OCI-LY1 (cell line): ENCODE data around the gene RAB38.

Experiments used
- H2AFZ ChIP-seq: fragments of 200-600 bp; sonication (generic), shearing (Covaris generic); 2 replicates; pipeline ENCODE4 v1.6.0; 2014; ENCODE audit warnings: antibody characterized with exemption, mild to moderate bottlenecking, low read length
- H3F3A ChIP-seq: fragments of 200-600 bp; sonication (generic), shearing (Covaris generic); 2 replicates; pipeline ENCODE4 v1.6.0; 2014; ENCODE audit warnings: mild to moderate bottlenecking, antibody characterized with exemption, low read length, moderate library complexity; ENCODE audit not compliant: insufficient read depth
- H3K27ac ChIP-seq: fragments of 200-600 bp; sonication (generic); 2 replicates; pipeline ENCODE4 v1.5.1; 2014; ENCODE audit warnings: low read length, mixed run types, mild to moderate bottlenecking, low read depth; ENCODE audit not compliant: poor library complexity, severe bottlenecking
- H3K27me3 ChIP-seq: fragments of 200-600 bp; sonication (generic); 2 replicates; pipeline ENCODE4 v1.6.0; 2014; ENCODE audit warnings: antibody characterized with exemption, mild to moderate bottlenecking, low read length, moderate library complexity; ENCODE audit not compliant: insufficient read depth
- H3K36me3 ChIP-seq: fragments of 200-600 bp; sonication (generic); 2 replicates; pipeline ENCODE4 v1.6.1; 2014; ENCODE audit warnings: mild to moderate bottlenecking, antibody characterized with exemption, low read length, moderate library complexity, mixed read lengths; ENCODE audit not compliant: insufficient read depth
- H3K4me1 ChIP-seq: fragments of 200-600 bp; sonication (generic); 2 replicates; pipeline ENCODE4 v1.5.1; 2014; ENCODE audit warnings: mild to moderate bottlenecking, low read length, moderate library complexity; ENCODE audit not compliant: insufficient read depth, severe bottlenecking
- H3K4me2 ChIP-seq: fragments of 200-600 bp; sonication (generic), shearing (Covaris generic); 2 replicates; pipeline ENCODE4 v1.6.1; 2014; ENCODE audit warnings: low read length
- H3K4me3 ChIP-seq: fragments of 200-600 bp; sonication (generic); 2 replicates; pipeline ENCODE4 v1.5.1; 2014; ENCODE audit warnings: low read length, low read depth, mild to moderate bottlenecking, mixed read lengths; ENCODE audit not compliant: poor library complexity, severe bottlenecking
- H3K79me2 ChIP-seq: fragments of 200-600 bp; shearing (Covaris generic); 2 replicates; pipeline ENCODE4 v1.6.1; 2016; ENCODE audit warnings: mixed run types, low read length, mixed read lengths; ENCODE audit not compliant: insufficient read depth
- H3K9ac ChIP-seq: fragments of 200-600 bp; sonication (generic), shearing (Covaris generic); 2 replicates; pipeline ENCODE4 v1.6.1; 2014; ENCODE audit warnings: mild to moderate bottlenecking, low read length, mixed read lengths
- H3K9me2 ChIP-seq: fragments of 200-600 bp; sonication (generic), shearing (Covaris generic); 2 replicates; pipeline ENCODE4 v1.6.1; 2014; ENCODE audit warnings: low read depth, mild to moderate bottlenecking, low read length, mixed read lengths
- H3K9me3 ChIP-seq: fragments of 200-600 bp; shearing (Covaris generic); 2 replicates; pipeline ENCODE4 v1.6.1; 2014; ENCODE audit warnings: low read length, mixed read lengths
- H4K20me1 ChIP-seq: fragments of 200-600 bp; sonication (generic), shearing (Covaris generic); 2 replicates; pipeline ENCODE4 v1.6.0; 2016; ENCODE audit warnings: mild to moderate bottlenecking, low read length; ENCODE audit not compliant: insufficient read depth
- EZH2 ChIP-seq: fragments of 200-600 bp; sonication (generic), shearing (Covaris generic); IDR thresholded peaks from 2 replicates; pipeline ENCODE4 v1.8.0; 2017; ENCODE audit warnings: borderline replicate concordance, mixed run types, mild to moderate bottlenecking, antibody characterized with exemption, low read length, moderate library complexity, mixed read lengths
- TF ChIP-seq, protein P1 (sequence below): fragments of 200-600 bp; sonication (generic), shearing (Covaris generic); IDR thresholded peaks from 2 replicates; pipeline ENCODE4 v1.5.1; 2017; ENCODE audit warnings: mild to moderate bottlenecking, antibody characterized with exemption, low read length, moderate library complexity, mixed read lengths

The RAB38 gene

GRCh38 chr11:88171982-88172381 is 3.3 kb downstream of the RAB38 start:
- Histone ChIP-seq H3K4me1 (no peaks in the 10 kb centered on the region), H3K4me3 (no peak overlapping the region), H3K9ac (no peak overlapping the region), H3F3A (no peaks in the 10 kb centered on the region), H3K27me3 (no peaks in the 10 kb centered on the region), H3K36me3 (no peaks in the 10 kb centered on the region), H3K4me2 (no peak overlapping the region), H4K20me1 (no peaks in the 10 kb centered on the region), H3K79me2 (no peaks in the 10 kb centered on the region), H2AFZ (no peak overlapping the region), H3K9me3 (no peaks in the 10 kb centered on the region), H3K27ac (no peak overlapping the region), H3K9me2 (no peaks in the 10 kb centered on the region)
- TF ChIP-seq, protein P1, sequence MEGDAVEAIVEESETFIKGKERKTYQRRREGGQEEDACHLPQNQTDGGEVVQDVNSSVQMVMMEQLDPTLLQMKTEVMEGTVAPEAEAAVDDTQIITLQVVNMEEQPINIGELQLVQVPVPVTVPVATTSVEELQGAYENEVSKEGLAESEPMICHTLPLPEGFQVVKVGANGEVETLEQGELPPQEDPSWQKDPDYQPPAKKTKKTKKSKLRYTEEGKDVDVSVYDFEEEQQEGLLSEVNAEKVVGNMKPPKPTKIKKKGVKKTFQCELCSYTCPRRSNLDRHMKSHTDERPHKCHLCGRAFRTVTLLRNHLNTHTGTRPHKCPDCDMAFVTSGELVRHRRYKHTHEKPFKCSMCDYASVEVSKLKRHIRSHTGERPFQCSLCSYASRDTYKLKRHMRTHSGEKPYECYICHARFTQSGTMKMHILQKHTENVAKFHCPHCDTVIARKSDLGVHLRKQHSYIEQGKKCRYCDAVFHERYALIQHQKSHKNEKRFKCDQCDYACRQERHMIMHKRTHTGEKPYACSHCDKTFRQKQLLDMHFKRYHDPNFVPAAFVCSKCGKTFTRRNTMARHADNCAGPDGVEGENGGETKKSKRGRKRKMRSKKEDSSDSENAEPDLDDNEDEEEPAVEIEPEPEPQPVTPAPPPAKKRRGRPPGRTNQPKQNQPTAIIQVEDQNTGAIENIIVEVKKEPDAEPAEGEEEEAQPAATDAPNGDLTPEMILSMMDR: no peak
- TF ChIP-seq EZH2: no peak

GRCh38 chr11:88170673-88171072 is 4.6 kb downstream of the RAB38 start:
- no peak overlapping the region for H3K4me3 ChIP-seq
- no peak overlapping the region for H2AFZ ChIP-seq
- H4K20me1 ChIP-seq: no peaks in the 10 kb centered on the region
- TF ChIP-seq EZH2: no peak
- TF ChIP-seq, protein P1: no peak
- no peak overlapping the region for H3K27ac ChIP-seq
- no peak overlapping the region for H3K9ac ChIP-seq
- no peaks in the 10 kb centered on the region for H3F3A ChIP-seq
- H3K27me3 ChIP-seq: no peaks in the 10 kb centered on the region
- H3K79me2 ChIP-seq: no peaks in the 10 kb centered on the region
- H3K36me3 ChIP-seq: no peaks in the 10 kb centered on the region
- no peaks in the 10 kb centered on the region for H3K4me1 ChIP-seq
- no peak overlapping the region for H3K4me2 ChIP-seq
- no peaks in the 10 kb centered on the region for H3K9me2 ChIP-seq
- no peaks in the 10 kb centered on the region for H3K9me3 ChIP-seq

- no peak overlapping the region for H2AFZ ChIP-seq
- no peak for TF ChIP-seq EZH2
- TF ChIP-seq, protein P1: no peak
- no peak overlapping the region for H3K4me2 ChIP-seq
- no peaks in the 10 kb centered on the region for H3K27me3 ChIP-seq
- H4K20me1 ChIP-seq: no peaks in the 10 kb centered on the region
- H3K4me1 ChIP-seq: no peaks in the 10 kb centered on the region
- H3K9me3 ChIP-seq: no peaks in the 10 kb centered on the region
- no peaks in the 10 kb centered on the region for H3K9me2 ChIP-seq
- H3K4me3 ChIP-seq: no peak overlapping the region
- no peaks in the 10 kb centered on the region for H3K36me3 ChIP-seq
- no peaks in the 10 kb centered on the region for H3F3A ChIP-seq
- H3K79me2 ChIP-seq: no peaks in the 10 kb centered on the region
- no peak overlapping the region for H3K27ac ChIP-seq
- H3K9ac ChIP-seq: no peak overlapping the region
Observed at GRCh38 chr11:88169881-88170280, 5.4 kb downstream of the RAB38 start.
